ENCODE results near the gene LUC7L3.
"Not testable (repeated sequence)": the region's sequence is repeated elsewhere in the genome, so short reads cannot be mapped to it uniquely, and the experiment has no call there.

Gene LUC7L3

GRCh38 chr17:50790618-50791017 lies 71.2 kb downstream of the LUC7L3 start:
- DNase-seq: no peak

- DNase-seq: no peak
These were observed 72.7 kb downstream of the LUC7L3 start for GRCh38 chr17:50792132-50792531.

- DNase-seq: no peak
These were observed 73.6 kb downstream of the LUC7L3 start for GRCh38 chr17:50793007-50793406.

- DNase-seq: no peak
These were observed 75.0 kb downstream of the LUC7L3 start for GRCh38 chr17:50794361-50794760.

GRCh38 chr17:50797135-50797810 lies 77.9 kb downstream of the LUC7L3 start:
- no peak for DNase-seq

- DNase-seq: no peak
These were observed 79.3 kb downstream of the LUC7L3 start for GRCh38 chr17:50798424-50799288.

- no peak for DNase-seq
These were observed 80.2 kb downstream of the LUC7L3 start for GRCh38 chr17:50799582-50799981.

- no peak for DNase-seq
These were observed 80.8 kb downstream of the LUC7L3 start for GRCh38 chr17:50800196-50800700.

GRCh38 chr17:50802609-50803571 lies 83.5 kb downstream of the LUC7L3 start:
- no peak for DNase-seq

- DNase-seq: no peak
These were observed 84.3 kb downstream of the LUC7L3 start for GRCh38 chr17:50803676-50804075.

GRCh38 chr17:50804749-50805475 lies 85.5 kb downstream of the LUC7L3 start:
- DNase-seq: not testable (repeated sequence)

GRCh38 chr17:50805486-50805885 lies 86.1 kb downstream of the LUC7L3 start:
- DNase-seq: peak; percentile 39
